ENCODE measurements around the gene MRRF. TPM values are rescaled to one million over a fixed set of nuclear protein-coding genes. Genes with fewer than 3 reads are reported as not detected.

MRRF gene
- total RNA-seq, 1 experiment from 2014 or later, result 42.3 TPM

DNA sequence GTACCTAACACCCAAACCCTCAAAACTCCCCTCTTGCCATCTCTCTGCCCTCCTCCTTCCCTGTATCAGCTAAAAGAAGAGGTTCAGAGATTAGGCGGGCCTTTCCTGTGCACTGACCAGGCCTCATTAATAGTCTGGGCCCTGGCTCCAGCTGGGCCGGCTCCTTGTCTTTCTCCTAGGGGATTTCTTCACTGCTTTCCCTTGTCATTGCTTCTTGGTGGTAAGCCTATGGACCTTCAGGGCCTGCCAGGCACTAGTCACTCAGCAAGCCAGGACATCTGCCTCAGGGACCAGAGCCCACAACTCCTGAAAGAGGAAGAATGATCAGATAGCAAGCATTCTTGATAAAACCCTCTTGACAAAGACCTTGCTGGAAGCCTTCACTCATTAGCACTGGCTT, 50.9 kb downstream of the MRRF start:
- H3K27ac Mint-ChIP-seq, result no peak overlapping the region
- ChIA-PET POLR2A (no interaction called here), CTCF (interaction anchor here (1.3 kb wide), 1 partner anchor 35 kb away, joined by 3 read pairs; no protein-coding TSS in a partner anchor)
- no peaks in the 10 kb centered on the region for H3K9me3 Mint-ChIP-seq
- H3K36me3 Mint-ChIP-seq, result peaks cover 20% of the 10 kb centered on the region
- DNase-seq (ENCODE audit: low spot score), result no peak
- no peak for ATAC-seq
- TF ChIP-seq, protein P1, sequence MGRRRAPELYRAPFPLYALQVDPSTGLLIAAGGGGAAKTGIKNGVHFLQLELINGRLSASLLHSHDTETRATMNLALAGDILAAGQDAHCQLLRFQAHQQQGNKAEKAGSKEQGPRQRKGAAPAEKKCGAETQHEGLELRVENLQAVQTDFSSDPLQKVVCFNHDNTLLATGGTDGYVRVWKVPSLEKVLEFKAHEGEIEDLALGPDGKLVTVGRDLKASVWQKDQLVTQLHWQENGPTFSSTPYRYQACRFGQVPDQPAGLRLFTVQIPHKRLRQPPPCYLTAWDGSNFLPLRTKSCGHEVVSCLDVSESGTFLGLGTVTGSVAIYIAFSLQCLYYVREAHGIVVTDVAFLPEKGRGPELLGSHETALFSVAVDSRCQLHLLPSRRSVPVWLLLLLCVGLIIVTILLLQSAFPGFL (CRISPR knock-in tag; IDR thresholded peaks at IDR 0.05; ENCODE audit: borderline replicate concordance), result no peak
- no peak for TF ChIP-seq ZNF138 (CRISPR knock-in tag; conservative IDR thresholded peaks at IDR 0.05)
- no peak for TF ChIP-seq PRRX2 (CRISPR knock-in tag; IDR thresholded peaks at IDR 0.05)
- TF ChIP-seq, protein P2, sequence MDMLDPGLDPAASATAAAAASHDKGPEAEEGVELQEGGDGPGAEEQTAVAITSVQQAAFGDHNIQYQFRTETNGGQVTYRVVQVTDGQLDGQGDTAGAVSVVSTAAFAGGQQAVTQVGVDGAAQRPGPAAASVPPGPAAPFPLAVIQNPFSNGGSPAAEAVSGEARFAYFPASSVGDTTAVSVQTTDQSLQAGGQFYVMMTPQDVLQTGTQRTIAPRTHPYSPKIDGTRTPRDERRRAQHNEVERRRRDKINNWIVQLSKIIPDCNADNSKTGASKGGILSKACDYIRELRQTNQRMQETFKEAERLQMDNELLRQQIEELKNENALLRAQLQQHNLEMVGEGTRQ (CRISPR knock-in tag; IDR thresholded peaks at IDR 0.05), result no peak
- TF ChIP-seq ZSCAN18 (CRISPR knock-in tag; IDR thresholded peaks at IDR 0.05), result no peak
- TF ChIP-seq IRF1 (CRISPR knock-in tag; IDR thresholded peaks at IDR 0.05), result no peak
- no peak for TF ChIP-seq GABPB1 (CRISPR knock-in tag; IDR thresholded peaks at IDR 0.05)
- TF ChIP-seq NR1H2 (CRISPR knock-in tag; IDR thresholded peaks at IDR 0.05), result no peak
- no peak for TF ChIP-seq ESRRA (CRISPR knock-in tag; IDR thresholded peaks at IDR 0.05; ENCODE audit: borderline replicate concordance)
- TF ChIP-seq GTF2I (CRISPR knock-in tag; conservative IDR thresholded peaks at IDR 0.05), result no peak
- no peak for TF ChIP-seq CREB1 (CRISPR knock-in tag; IDR thresholded peaks at IDR 0.05)
- TF ChIP-seq, protein P3, sequence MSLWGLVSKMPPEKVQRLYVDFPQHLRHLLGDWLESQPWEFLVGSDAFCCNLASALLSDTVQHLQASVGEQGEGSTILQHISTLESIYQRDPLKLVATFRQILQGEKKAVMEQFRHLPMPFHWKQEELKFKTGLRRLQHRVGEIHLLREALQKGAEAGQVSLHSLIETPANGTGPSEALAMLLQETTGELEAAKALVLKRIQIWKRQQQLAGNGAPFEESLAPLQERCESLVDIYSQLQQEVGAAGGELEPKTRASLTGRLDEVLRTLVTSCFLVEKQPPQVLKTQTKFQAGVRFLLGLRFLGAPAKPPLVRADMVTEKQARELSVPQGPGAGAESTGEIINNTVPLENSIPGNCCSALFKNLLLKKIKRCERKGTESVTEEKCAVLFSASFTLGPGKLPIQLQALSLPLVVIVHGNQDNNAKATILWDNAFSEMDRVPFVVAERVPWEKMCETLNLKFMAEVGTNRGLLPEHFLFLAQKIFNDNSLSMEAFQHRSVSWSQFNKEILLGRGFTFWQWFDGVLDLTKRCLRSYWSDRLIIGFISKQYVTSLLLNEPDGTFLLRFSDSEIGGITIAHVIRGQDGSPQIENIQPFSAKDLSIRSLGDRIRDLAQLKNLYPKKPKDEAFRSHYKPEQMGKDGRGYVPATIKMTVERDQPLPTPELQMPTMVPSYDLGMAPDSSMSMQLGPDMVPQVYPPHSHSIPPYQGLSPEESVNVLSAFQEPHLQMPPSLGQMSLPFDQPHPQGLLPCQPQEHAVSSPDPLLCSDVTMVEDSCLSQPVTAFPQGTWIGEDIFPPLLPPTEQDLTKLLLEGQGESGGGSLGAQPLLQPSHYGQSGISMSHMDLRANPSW (CRISPR knock-in tag; conservative IDR thresholded peaks at IDR 0.05; ENCODE audit: low read depth), result no peak
- no peak for TF ChIP-seq SMAD4 (CRISPR knock-in tag; IDR thresholded peaks at IDR 0.05)
- no peak for TF ChIP-seq ZBTB21 (CRISPR knock-in tag; IDR thresholded peaks at IDR 0.05; ENCODE audit: borderline replicate concordance)
- TF ChIP-seq JAZF1 (CRISPR knock-in tag; IDR thresholded peaks at IDR 0.05), result no peak
- no peaks in the 10 kb centered on the region for H3K4me1 Mint-ChIP-seq
- no peak overlapping the region for H3K4me3 Mint-ChIP-seq
- H3K27me3 Mint-ChIP-seq (ENCODE audit: low read depth), result no peaks in the 10 kb centered on the region

DNA sequence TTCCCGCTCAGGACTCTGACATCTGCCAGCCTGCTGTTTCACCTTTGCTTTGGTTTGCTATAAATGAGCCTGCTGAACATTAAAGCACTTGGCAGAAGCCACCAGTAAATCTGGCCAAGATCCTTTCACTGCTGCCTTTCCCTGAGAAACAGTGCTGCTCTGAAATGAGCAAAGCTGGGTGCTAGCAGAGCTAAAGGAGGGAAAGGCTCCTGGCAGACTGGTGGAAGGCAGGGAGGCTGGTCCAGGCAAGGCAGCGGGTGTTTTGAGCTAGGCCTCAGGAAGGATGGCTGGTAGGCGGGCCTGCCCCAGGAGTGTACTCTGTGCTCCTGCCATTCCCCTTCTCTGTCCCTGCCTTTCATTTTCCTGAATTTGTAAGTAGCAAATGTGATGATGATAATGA, 53.6 kb downstream of the MRRF start:
- no peak overlapping the region for H3K27ac Mint-ChIP-seq
- peaks cover 27% of the 10 kb centered on the region for H3K36me3 Mint-ChIP-seq
- ATAC-seq (no peak), DNase-seq (ENCODE audit: low spot score) (no peak)
- H3K4me3 Mint-ChIP-seq, result no peak overlapping the region
- no peaks in the 10 kb centered on the region for H3K4me1 Mint-ChIP-seq
- H3K27me3 Mint-ChIP-seq (ENCODE audit: low read depth), result no peaks in the 10 kb centered on the region
- no peaks in the 10 kb centered on the region for H3K9me3 Mint-ChIP-seq
- ChIA-PET POLR2A (no interaction called here), CTCF (interaction anchor here (0.9 to 2.0 kb wide), 3 partner anchors 32 to 193 kb away, joined by 3 to 6 read pairs (median 5); no protein-coding TSS in a partner anchor)
- TF ChIP-seq ZNF423 (CRISPR knock-in tag; IDR thresholded peaks at IDR 0.05) (no peak), SMAD4 (CRISPR knock-in tag; IDR thresholded peaks at IDR 0.05) (no peak), E2F4 (CRISPR knock-in tag; IDR thresholded peaks at IDR 0.05; ENCODE audit: borderline replicate concordance, low read depth) (no peak), ZNF121 (CRISPR knock-in tag; IDR thresholded peaks at IDR 0.05) (no peak), SOX15 (CRISPR knock-in tag; IDR thresholded peaks at IDR 0.05) (no peak), ZNF416 (CRISPR knock-in tag; IDR thresholded peaks at IDR 0.05) (no peak), ATF2 (CRISPR knock-in tag; IDR thresholded peaks at IDR 0.05; ENCODE audit: borderline replicate concordance, low read depth) (no peak), NFATC4 (CRISPR knock-in tag; IDR thresholded peaks at IDR 0.05) (no peak), USF1 (CRISPR knock-in tag; IDR thresholded peaks at IDR 0.05) (no peak)
